Subcutaneous abdominal adipose tissue (tissue), 5 donors: ENCODE results near the gene FHOD3.

Experiments
- H3K27ac ChIP-seq: one replicate; pipeline ENCODE4 v1.7.0; 2013; ENCODE audit warnings: low read depth, mild to moderate bottlenecking, inconsistent platforms, low read length, moderate library complexity
- H3K27me3 ChIP-seq, 5 donors: one replicate each; pipeline ENCODE4 v1.7.0; 2013; ENCODE audit warnings: low read length in 5 of 5, inconsistent platforms in 1 of 5; ENCODE audit not compliant: control insufficient read depth in 5 of 5, insufficient read depth in 4 of 5
- H3K36me3 ChIP-seq, 5 donors: one replicate each; pipeline ENCODE4 v1.7.0; 2013; ENCODE audit warnings: low read length in 5 of 5; ENCODE audit not compliant: control insufficient read depth in 5 of 5, insufficient read depth in 5 of 5
- H3K4me1 ChIP-seq, 5 donors: one replicate each; pipeline ENCODE4 v1.7.0; 2013; ENCODE audit warnings: low read length in 5 of 5, mild to moderate bottlenecking in 3 of 5, moderate library complexity in 1 of 5; ENCODE audit not compliant: control insufficient read depth in 5 of 5, insufficient read depth in 5 of 5
- H3K4me3 ChIP-seq, 5 donors: one replicate each; pipeline ENCODE4 v1.7.0; 2013; ENCODE audit warnings: low read length in 5 of 5, low read depth in 1 of 5
- H3K9ac ChIP-seq, 5 donors: one replicate each; pipeline ENCODE4 v1.7.0; 2013; ENCODE audit warnings: low read length in 5 of 5, mild to moderate bottlenecking in 4 of 5, moderate library complexity in 3 of 5
- H3K9me3 ChIP-seq, 5 donors: one replicate each; pipeline ENCODE4 v1.7.0; 2013; ENCODE audit warnings: low read length in 5 of 5; ENCODE audit not compliant: control insufficient read depth in 5 of 5
- donor health status: healthy.
- donor health status: healthy.
- donor health status: healthy.
- donor health status: healthy.
- donor health status: healthy.

FHOD3 gene

DNA sequence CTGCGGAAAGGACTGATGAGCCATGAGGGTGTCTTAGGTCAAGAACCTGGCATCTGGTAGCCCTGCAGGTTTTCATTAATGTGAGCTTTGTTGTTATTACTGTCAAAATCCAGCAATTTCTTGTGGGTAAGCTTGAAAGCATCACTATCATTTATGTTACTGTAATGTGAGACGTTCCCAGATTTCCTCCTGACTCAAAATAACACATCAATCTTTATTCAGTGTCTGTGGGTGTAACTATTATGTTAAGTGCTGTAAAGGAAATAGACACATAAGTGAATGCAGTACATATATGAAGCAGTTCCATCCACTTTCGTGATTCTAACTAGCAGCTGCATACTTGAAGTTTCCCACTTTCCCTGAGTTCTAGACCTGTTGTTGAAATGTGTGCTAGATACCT, 89.8 kb downstream of the FHOD3 start:
- Histone ChIP-seq H3K27me3 (no peaks in the 10 kb centered on the region), H3K9me3 (no peaks in the 10 kb centered on the region), H3K27ac (no peak overlapping the region), H3K4me1 (no peaks in the 10 kb centered on the region), H3K36me3 (no peaks in the 10 kb centered on the region), H3K4me3 (no peak overlapping the region), H3K9ac (no peak overlapping the region)

DNA sequence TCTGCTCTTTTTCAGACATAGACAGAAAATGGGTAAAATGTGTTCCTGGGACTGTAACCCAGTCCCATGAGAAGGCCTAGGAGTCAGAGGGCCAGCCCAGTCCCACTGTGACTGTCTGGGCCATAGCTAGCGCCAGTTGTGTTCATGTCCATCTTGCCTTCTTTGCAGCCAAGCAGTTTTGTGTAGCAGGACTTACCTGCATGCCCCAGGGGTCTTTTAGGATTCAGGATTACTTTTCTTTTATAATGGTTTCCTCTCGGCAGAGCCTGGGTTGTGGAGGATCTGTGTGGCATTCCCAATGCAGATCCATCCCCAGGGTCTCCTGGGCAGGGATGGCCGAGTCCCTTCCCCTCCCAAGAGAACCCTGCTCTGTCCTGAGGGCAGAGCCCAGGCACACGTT, 90.8 kb downstream of the FHOD3 start:
- Histone ChIP-seq H3K4me3 (no peak overlapping the region), H3K27me3 (no peaks in the 10 kb centered on the region), H3K9me3 (peaks cover 0 to 3% (median 0%) of the 10 kb centered on the region in 5 donors), H3K4me1 (no peaks in the 10 kb centered on the region), H3K9ac (no peak overlapping the region), H3K36me3 (no peaks in the 10 kb centered on the region), H3K27ac (no peak overlapping the region)

DNA sequence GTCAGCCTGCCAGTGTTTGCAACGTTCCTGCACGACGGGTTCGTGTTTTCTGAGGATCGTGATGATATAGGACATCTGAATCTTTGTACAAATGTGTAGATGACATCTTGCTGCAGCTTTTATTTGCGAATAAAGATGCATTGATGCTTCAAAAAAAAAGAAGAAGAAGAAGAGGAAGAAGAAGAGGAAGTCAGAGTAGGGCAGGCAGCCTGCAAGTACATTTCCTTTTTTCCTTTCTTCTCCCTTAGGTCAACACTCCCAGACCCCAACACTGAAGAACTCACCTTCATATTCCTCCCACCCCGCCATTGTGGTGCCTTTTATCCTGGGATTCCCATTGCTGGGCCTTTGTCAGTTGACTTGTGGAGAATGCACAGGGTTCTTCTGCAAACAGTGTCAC, 91.5 kb downstream of the FHOD3 start:
- Histone ChIP-seq H3K4me3 (no peak overlapping the region), H3K27me3 (no peaks in the 10 kb centered on the region), H3K9me3 (peaks cover 0 to 6% (median 0%) of the 10 kb centered on the region in 5 donors), H3K9ac (no peak overlapping the region), H3K36me3 (no peaks in the 10 kb centered on the region), H3K4me1 (no peaks in the 10 kb centered on the region), H3K27ac (no peak overlapping the region)

DNA sequence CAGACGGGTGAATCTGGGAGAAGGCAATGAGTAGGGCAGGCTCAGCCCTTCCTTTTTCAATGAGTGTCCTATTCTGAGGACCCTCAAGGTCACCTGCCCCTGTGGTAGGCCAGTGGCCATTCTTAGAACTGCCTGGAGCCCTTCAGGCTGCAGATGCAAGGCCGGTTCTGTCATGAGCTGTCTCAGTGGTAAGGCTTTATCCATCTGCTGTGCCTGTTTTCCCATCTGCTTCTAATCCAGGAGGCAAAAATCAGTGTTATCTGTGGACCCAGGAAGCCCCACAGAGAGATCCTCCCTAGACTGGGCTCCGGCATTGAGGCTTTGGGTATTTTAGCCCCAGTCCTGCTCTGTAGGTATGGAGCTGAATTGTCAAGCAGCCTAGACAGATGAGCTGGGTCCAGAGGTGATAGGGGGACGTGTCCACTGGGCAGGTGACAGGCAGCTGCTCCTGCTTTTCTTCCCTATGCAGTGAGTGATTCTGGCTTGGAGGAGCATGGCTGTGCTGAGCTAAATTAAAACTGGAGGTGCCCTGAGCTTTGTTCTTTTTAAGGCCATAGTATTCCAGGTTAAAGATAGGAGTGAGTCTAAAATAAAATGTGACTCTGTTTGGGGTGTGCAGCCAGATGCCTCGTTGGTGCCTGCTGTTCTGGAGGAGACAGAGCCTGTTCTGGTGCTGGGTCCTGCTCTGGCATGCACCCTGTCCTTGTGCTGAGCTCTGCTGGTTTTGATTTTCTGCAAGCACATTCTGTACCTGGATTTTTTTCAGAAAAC, 92.5 kb downstream of the FHOD3 start:
- Histone ChIP-seq H3K27ac (no peak overlapping the region), H3K36me3 (no peaks in the 10 kb centered on the region), H3K27me3 (no peaks in the 10 kb centered on the region), H3K9me3 (peaks cover 2 to 11% (median 4%) of the 10 kb centered on the region in 5 donors), H3K9ac (no peak overlapping the region), H3K4me3 (no peak overlapping the region), H3K4me1 (no peaks in the 10 kb centered on the region)

DNA sequence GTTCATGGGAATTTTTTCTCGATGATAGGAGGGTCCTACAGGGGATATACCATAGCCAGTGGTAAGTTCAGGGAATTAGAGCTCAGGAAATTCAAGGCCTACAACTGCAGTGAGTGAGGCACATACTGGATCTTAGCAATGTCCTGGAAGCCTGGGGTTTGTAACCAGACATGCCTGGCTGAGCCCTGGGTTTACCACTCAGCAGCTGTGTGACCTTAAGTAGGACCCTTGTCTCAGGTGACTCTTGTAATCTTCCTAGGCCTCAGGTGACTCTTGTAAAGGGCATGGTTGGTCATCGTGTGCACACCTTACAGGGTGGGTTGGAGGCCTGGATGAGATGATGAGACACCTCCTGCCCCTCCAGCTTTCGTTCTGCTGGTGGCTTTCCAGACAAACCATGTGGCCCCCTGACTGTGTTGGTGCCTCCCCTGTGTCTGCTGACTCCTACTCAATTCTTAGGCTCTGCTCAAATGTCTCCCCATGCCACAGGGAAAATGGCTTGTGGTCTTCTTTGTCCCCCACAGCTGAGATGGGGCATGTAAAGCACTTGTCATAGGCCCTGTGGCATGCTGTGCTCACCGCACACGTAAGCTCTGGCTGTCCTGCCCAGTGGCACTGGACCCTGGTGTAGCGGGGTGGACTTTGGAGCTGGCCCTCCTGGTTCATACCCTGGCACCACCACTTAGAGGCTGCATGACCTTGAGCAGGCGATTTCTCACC, 94.1 kb downstream of the FHOD3 start:
- no peaks in the 10 kb centered on the region for H3K27me3 ChIP-seq
- H3K4me1 ChIP-seq = no peaks in the 10 kb centered on the region
- no peaks in the 10 kb centered on the region for H3K36me3 ChIP-seq
- no peak overlapping the region for H3K9ac ChIP-seq
- no peak overlapping the region for H3K27ac ChIP-seq
- H3K9me3 ChIP-seq = peaks cover 4 to 17% (median 7%) of the 10 kb centered on the region in 5 donors
- no peak overlapping the region for H3K4me3 ChIP-seq

DNA sequence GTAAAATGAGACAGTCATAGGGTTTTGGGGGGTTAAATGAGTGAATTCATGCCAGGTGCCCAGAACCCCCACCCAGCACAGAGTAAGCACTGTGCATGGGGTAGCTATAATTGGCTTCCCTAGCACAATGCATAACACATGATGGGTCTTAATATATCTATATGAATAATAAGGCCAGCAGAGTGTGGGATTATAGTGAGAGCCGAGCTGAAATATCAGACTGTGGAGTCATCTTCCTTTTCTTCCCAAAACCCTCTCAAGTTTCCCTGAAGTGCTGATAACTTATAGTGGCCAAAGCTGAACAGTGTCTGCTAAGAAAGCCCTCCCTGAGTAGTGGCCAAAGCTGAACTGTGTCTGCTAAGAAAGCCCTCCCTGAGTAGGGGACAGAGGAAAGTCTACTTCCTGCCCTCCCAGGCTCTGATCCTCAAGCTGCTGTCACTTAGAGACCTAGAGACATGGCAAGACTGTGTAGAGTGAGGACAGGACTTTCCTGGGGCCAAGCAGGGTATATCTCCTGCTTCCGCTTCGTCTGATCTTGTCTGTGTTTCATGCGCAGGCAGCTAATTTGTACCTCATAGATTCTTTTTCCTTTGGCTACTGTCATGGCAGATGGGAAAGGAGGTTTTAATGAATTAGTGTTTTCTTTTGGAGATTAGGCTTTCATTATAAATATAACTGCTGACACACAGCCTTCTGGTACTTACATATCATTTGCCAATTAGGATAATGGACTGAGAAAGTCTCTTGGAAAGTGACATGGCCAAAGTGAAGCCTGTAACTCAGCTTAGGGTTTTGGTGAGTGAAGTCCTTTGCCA, 94.9 kb downstream of the FHOD3 start:
- no peaks in the 10 kb centered on the region for H3K36me3 ChIP-seq
- no peak overlapping the region for H3K9ac ChIP-seq
- no peak overlapping the region for H3K4me3 ChIP-seq
- no peaks in the 10 kb centered on the region for H3K4me1 ChIP-seq
- H3K27ac ChIP-seq = no peak overlapping the region
- H3K27me3 ChIP-seq = no peaks in the 10 kb centered on the region
- peaks cover 7 to 18% (median 10%) of the 10 kb centered on the region in 5 donors for H3K9me3 ChIP-seq

DNA sequence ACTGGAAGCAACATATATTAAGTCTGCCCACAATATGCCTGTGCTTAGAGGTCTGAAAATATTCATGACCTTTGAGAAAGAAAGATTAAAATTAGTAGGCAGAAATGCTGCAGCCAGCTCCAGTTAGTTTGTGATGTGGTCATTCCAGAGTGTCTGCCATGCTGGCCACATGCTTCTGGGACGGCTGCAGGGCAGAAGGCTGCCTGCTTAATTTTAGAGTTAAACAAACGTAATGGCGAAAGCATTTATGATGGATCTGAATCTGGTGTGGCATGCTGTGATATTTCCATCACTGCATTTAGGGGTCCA, 95.4 kb downstream of the FHOD3 start:
- Histone ChIP-seq H3K4me3 (no peak overlapping the region), H3K36me3 (no peaks in the 10 kb centered on the region), H3K9me3 (peaks cover 7 to 23% (median 10%) of the 10 kb centered on the region in 5 donors), H3K9ac (no peak overlapping the region), H3K27ac (no peak overlapping the region), H3K4me1 (no peaks in the 10 kb centered on the region), H3K27me3 (no peaks in the 10 kb centered on the region)

DNA sequence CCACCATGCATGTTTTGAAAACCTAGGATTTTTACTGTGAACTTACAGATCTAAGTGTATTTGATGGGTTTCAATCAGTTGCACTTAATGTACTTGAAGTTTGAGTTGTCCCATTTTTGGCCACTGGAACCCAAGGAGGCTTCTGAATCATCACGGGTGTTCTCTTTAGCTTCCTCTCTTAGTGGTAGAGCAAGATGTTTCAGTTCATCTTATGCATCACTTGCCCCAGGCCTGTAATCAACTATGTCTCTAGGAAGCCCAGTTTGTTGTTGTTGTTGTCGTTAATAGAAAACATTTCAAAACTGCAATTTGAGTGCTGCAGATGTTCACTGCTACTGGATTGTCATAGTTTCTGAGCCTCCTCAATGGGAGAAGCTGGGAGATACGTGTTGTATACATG, 97.0 kb downstream of the FHOD3 start:
- H3K27me3 ChIP-seq = no peaks in the 10 kb centered on the region
- peaks cover 7 to 27% (median 10%) of the 10 kb centered on the region in 5 donors for H3K9me3 ChIP-seq
- H3K27ac ChIP-seq = no peak overlapping the region
- no peak overlapping the region for H3K4me3 ChIP-seq
- no peak overlapping the region for H3K9ac ChIP-seq
- no peaks in the 10 kb centered on the region for H3K4me1 ChIP-seq
- H3K36me3 ChIP-seq = no peaks in the 10 kb centered on the region

DNA sequence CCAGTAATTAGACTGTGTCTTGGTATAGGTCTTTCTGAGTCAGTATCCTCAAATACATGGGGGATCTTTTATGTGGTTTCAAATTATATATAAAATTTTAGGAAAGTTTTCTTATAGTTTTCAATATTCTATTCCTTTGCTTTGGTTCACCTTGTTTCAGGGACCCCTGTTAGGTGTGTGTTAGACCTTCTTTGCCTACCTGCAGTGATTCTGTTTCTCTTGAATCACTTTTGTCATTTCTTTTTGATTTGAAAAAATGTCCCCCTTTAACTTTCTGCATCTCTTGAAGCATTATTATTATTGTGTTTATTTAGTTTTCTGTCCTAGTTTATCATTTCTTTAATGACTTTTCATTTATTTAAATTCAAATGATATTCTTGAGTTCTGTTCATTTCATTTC, 98.7 kb downstream of the FHOD3 start:
- Histone ChIP-seq H3K4me3 (no peak overlapping the region), H3K9ac (no peak overlapping the region), H3K36me3 (no peaks in the 10 kb centered on the region), H3K9me3 (peaks cover 7 to 27% (median 10%) of the 10 kb centered on the region in 5 donors), H3K27me3 (no peaks in the 10 kb centered on the region), H3K27ac (no peak overlapping the region), H3K4me1 (no peaks in the 10 kb centered on the region)

DNA sequence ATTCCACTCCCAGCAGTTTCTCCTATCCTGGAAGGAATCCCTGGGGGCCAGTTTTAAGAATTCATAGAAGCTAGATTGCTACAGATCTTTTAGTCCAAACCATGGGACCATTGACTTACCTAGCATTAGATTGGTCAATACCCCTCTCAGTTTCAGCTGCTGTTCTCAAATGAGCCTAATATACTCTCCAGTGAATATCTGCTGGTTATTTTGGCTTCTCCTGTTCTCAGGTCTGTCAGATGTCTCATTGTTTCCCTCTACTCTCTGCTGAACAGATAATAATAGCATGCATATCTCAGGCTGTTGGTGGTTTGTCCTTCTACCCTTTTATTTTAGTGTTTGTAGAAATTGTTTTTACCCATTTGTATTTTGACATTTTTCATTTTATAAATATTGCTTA, 99.5 kb downstream of the FHOD3 start:
- no peaks in the 10 kb centered on the region for H3K27me3 ChIP-seq
- H3K9ac ChIP-seq = no peak overlapping the region
- H3K36me3 ChIP-seq = no peaks in the 10 kb centered on the region
- no peak overlapping the region for H3K27ac ChIP-seq
- peaks cover 7 to 27% (median 10%) of the 10 kb centered on the region in 5 donors for H3K9me3 ChIP-seq
- no peaks in the 10 kb centered on the region for H3K4me1 ChIP-seq
- no peak overlapping the region for H3K4me3 ChIP-seq
